ENCODE measurements around the gene MACIR. TPM values are rescaled to one million over a fixed set of nuclear protein-coding genes. Genes with fewer than 3 reads are reported as not detected.

Gene MACIR
- total and polyA plus RNA-seq, 9 of the 15 experiments (the other 6 are each of a cell fraction or from before 2014, with no cell fraction given): 1.4 to 11.6 (median 9.4) TPM

GRCh38 chr5:103258368-103258956 is at the start of gene MACIR (continued):
- TF ChIP-seq, protein P1, sequence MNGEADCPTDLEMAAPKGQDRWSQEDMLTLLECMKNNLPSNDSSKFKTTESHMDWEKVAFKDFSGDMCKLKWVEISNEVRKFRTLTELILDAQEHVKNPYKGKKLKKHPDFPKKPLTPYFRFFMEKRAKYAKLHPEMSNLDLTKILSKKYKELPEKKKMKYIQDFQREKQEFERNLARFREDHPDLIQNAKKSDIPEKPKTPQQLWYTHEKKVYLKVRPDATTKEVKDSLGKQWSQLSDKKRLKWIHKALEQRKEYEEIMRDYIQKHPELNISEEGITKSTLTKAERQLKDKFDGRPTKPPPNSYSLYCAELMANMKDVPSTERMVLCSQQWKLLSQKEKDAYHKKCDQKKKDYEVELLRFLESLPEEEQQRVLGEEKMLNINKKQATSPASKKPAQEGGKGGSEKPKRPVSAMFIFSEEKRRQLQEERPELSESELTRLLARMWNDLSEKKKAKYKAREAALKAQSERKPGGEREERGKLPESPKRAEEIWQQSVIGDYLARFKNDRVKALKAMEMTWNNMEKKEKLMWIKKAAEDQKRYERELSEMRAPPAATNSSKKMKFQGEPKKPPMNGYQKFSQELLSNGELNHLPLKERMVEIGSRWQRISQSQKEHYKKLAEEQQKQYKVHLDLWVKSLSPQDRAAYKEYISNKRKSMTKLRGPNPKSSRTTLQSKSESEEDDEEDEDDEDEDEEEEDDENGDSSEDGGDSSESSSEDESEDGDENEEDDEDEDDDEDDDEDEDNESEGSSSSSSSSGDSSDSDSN (IDR thresholded peaks at IDR 0.05; ENCODE audit: borderline replicate concordance in 1 of 2, low read depth in 2 of 2, low read length in 2 of 2): peak; percentile 47 to 73; a peak in 2 of 4 replicates
- TF ChIP-seq RFX7 (CRISPR knock-in tag; IDR thresholded peaks at IDR 0.05) (no peak), RBFOX2 (IDR thresholded peaks at IDR 0.05; ENCODE audit: low read depth, low read length) (no peak), IFI16 (CRISPR knock-in tag; IDR thresholded peaks at IDR 0.05) (no peak), SREBF2 (CRISPR knock-in tag; IDR thresholded peaks at IDR 0.05) (no peak), ZNF395 (CRISPR knock-in tag; IDR thresholded peaks at IDR 0.05) (no peak), FOXP4 (CRISPR knock-in tag; IDR thresholded peaks at IDR 0.05; ENCODE audit: borderline replicate concordance) (no peak), ZNF699 (CRISPR knock-in tag; IDR thresholded peaks at IDR 0.05; ENCODE audit: insufficient replicate concordance) (no peak), ZNF583 (CRISPR knock-in tag; IDR thresholded peaks at IDR 0.05) (no peak), ZNF668 (CRISPR knock-in tag; IDR thresholded peaks at IDR 0.05) (no peak), ZC3H11A (IDR thresholded peaks at IDR 0.05; ENCODE audit: low read depth, low read length) (no peak), ELF2 (CRISPR knock-in tag; IDR thresholded peaks at IDR 0.05) (no peak), ZNF232 (CRISPR knock-in tag; IDR thresholded peaks at IDR 0.05) (no peak), SMARCA5 (IDR thresholded peaks at IDR 0.05) (no peak), XRCC5 (IDR thresholded peaks at IDR 0.05; ENCODE audit: low read depth, low read length) (no peak), HMGN3 (IDR thresholded peaks at IDR 0.05; ENCODE audit: borderline replicate concordance, extremely low read depth, insufficient read length, low read depth, low read length) (no peak), BCL6 (CRISPR knock-in tag; IDR thresholded peaks at IDR 0.05) (no peak), SAFB (IDR thresholded peaks at IDR 0.05; ENCODE audit: borderline replicate concordance, low read depth, low read length) (no peak), HLTF (IDR thresholded peaks at IDR 0.05) (no peak)
- TF ChIP-seq, protein P2, sequence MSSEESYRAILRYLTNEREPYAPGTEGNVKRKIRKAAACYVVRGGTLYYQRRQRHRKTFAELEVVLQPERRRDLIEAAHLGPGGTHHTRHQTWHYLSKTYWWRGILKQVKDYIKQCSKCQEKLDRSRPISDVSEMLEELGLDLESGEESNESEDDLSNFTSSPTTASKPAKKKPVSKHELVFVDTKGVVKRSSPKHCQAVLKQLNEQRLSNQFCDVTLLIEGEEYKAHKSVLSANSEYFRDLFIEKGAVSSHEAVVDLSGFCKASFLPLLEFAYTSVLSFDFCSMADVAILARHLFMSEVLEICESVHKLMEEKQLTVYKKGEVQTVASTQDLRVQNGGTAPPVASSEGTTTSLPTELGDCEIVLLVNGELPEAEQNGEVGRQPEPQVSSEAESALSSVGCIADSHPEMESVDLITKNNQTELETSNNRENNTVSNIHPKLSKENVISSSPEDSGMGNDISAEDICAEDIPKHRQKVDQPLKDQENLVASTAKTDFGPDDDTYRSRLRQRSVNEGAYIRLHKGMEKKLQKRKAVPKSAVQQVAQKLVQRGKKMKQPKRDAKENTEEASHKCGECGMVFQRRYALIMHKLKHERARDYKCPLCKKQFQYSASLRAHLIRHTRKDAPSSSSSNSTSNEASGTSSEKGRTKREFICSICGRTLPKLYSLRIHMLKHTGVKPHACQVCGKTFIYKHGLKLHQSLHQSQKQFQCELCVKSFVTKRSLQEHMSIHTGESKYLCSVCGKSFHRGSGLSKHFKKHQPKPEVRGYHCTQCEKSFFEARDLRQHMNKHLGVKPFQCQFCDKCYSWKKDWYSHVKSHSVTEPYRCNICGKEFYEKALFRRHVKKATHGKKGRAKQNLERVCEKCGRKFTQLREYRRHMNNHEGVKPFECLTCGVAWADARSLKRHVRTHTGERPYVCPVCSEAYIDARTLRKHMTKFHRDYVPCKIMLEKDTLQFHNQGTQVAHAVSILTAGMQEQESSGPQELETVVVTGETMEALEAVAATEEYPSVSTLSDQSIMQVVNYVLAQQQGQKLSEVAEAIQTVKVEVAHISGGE (CRISPR knock-in tag; IDR thresholded peaks at IDR 0.05): no peak
